Astrocyte (in vitro differentiated cells and primary cell): ENCODE measurements around the gene TTC24. TPM values are rescaled to one million over a fixed set of nuclear protein-coding genes. Genes with fewer than 3 reads are reported as not detected.

ENCODE experiments used
- DNase-seq: peaks from one replicate; pipeline ENCODE4 v3.0.0-alpha.2; 2010; ENCODE audit warnings: low read depth
- FAIRE-seq: peaks from 2 replicates; lab custom pipeline; 2011; peaks lifted over from hg19 to GRCh38; lab: Jason Lieb, UNC
- H2AFZ ChIP-seq: 2 replicates; pipeline ENCODE4 v1.6.0; 2012; ENCODE audit warnings: low read depth, low read length, inconsistent platforms
- H3K27ac ChIP-seq: 2 replicates; pipeline ENCODE4 v1.5.1; 2011; ENCODE audit warnings: low read depth, low read length, inconsistent platforms
- H3K27me3 ChIP-seq: 2 replicates; pipeline ENCODE4 v1.6.0; 2011; ENCODE audit warnings: low read length, inconsistent platforms; ENCODE audit not compliant: insufficient read depth
- H3K36me3 ChIP-seq: 2 replicates; pipeline ENCODE4 v1.5.1; 2011; ENCODE audit warnings: low read length, inconsistent platforms; ENCODE audit not compliant: insufficient read depth
- H3K4me1 ChIP-seq: 2 replicates; pipeline ENCODE4 v1.5.1; 2011; ENCODE audit warnings: low read length, inconsistent platforms; ENCODE audit not compliant: insufficient read depth
- H3K4me2 ChIP-seq: 2 replicates; pipeline ENCODE4 v1.6.0; 2012; ENCODE audit warnings: low read length, inconsistent platforms
- H3K4me3 ChIP-seq: 2 replicates; pipeline ENCODE4 v1.5.1; 2011; ENCODE audit warnings: low read depth, mild to moderate bottlenecking, low read length, inconsistent platforms; ENCODE audit not compliant: insufficient read depth
- H3K79me2 ChIP-seq: 2 replicates; pipeline ENCODE4 v1.6.0; 2012; ENCODE audit warnings: mild to moderate bottlenecking, low read length, inconsistent platforms; ENCODE audit not compliant: insufficient read depth
- H3K9ac ChIP-seq: 2 replicates; pipeline ENCODE4 v1.6.0; 2012; ENCODE audit warnings: mild to moderate bottlenecking, low read length, inconsistent platforms
- H3K9me3 ChIP-seq: 2 replicates; pipeline ENCODE4 v1.5.1; 2012; ENCODE audit warnings: low read depth, mild to moderate bottlenecking, low read length, inconsistent platforms; ENCODE audit not compliant: insufficient read depth
- H4K20me1 ChIP-seq: 2 replicates; pipeline ENCODE4 v1.6.0; 2012; ENCODE audit warnings: low read length, inconsistent platforms; ENCODE audit not compliant: insufficient read depth
- H3K27ac Mint-ChIP-seq: one replicate; pipeline ENCODE4 v1.8.0; 2021; ENCODE audit warnings: mild to moderate bottlenecking, mixed read lengths; ENCODE audit not compliant: unreplicated experiment
- H3K27me3 Mint-ChIP-seq: one replicate; pipeline ENCODE4 v1.8.0; 2021; ENCODE audit warnings: low read depth, mixed read lengths; ENCODE audit not compliant: unreplicated experiment
- H3K36me3 Mint-ChIP-seq: one replicate; pipeline ENCODE4 v1.8.0; 2021; ENCODE audit warnings: low read depth, mixed read lengths; ENCODE audit not compliant: unreplicated experiment
- H3K4me1 Mint-ChIP-seq: one replicate; pipeline ENCODE4 v1.8.0; 2021; ENCODE audit warnings: low read depth, mixed read lengths; ENCODE audit not compliant: unreplicated experiment
- H3K4me3 Mint-ChIP-seq: one replicate; pipeline ENCODE4 v1.8.0; 2021; ENCODE audit warnings: mild to moderate bottlenecking, moderate library complexity, mixed read lengths; ENCODE audit not compliant: unreplicated experiment
- H3K9me3 Mint-ChIP-seq: one replicate; pipeline ENCODE4 v1.8.0; 2021; ENCODE audit warnings: mild to moderate bottlenecking, mixed read lengths; ENCODE audit not compliant: unreplicated experiment
- CTCF ChIP-seq: IDR thresholded peaks from 2 replicates; pipeline ENCODE4 v1.5.1; 2011; ENCODE audit warnings: low read depth, mild to moderate bottlenecking, inconsistent platforms, low read length, moderate library complexity; ENCODE audit not compliant: insufficient read depth
- EZH2 ChIP-seq: IDR thresholded peaks from 2 replicates; pipeline ENCODE4 v1.6.1; 2012; ENCODE audit warnings: mild to moderate bottlenecking, low read length, inconsistent platforms; ENCODE audit not compliant: insufficient read depth
- total RNA-seq: library from RNA; stranded (reverse); gene quantifications from 2 replicates; pipeline ENCODE4 v1.2.1, GENCODE V29; 2021

TTC24 gene
- total RNA-seq, 1 donor from 2014 or later: not detected

DNA sequence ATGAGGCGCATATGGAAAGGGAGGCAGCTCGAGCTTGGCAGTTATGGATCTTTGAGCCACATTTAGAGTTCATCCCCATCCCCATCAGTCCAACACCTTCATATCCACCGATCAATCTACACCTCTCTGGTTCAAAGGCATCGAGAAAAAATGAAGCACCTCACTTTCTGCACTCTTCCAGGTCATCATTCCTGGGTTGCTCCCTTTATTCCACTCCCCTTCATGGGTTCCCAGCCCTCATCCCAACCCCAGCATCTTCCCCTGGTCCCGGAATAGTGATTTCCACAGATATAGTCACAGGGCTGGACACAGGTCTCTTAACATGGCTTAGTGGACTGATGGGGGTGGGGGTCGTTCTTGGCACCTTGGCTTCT, 40.0 kb downstream of the TTC24 start:
- Mint-ChIP-seq H3K27ac (no peak overlapping the region), H3K27me3 (peaks cover 44% of the 10 kb centered on the region)

GRCh38 chr1:156622581-156623297, 43.2 kb downstream of the TTC24 start:
- Mint-ChIP-seq H3K27ac (no peak overlapping the region), H3K27me3 (peaks cover 60% of the 10 kb centered on the region), H3K4me3 (peak overlapping the region; percentile 67), H3K4me1 (peaks cover 5% of the 10 kb centered on the region), H3K9me3 (no peaks in the 10 kb centered on the region), H3K36me3 (no peaks in the 10 kb centered on the region)
- no peaks in the 10 kb centered on the region for H3K79me2 ChIP-seq
- peaks cover 61% of the 10 kb centered on the region for H3K27me3 ChIP-seq
- H2AFZ ChIP-seq: no peak overlapping the region
- no peak overlapping the region for H3K4me2 ChIP-seq
- H3K4me1 ChIP-seq: peaks cover 6% of the 10 kb centered on the region
- TF ChIP-seq CTCF (no peak), EZH2 (no peak)
- no peaks in the 10 kb centered on the region for H3K36me3 ChIP-seq
- no peak overlapping the region for H3K4me3 ChIP-seq
- H3K27ac ChIP-seq: no peak overlapping the region
- FAIRE-seq (no peak), DNase-seq (no peak)
- H4K20me1 ChIP-seq: no peaks in the 10 kb centered on the region
- H3K9me3 ChIP-seq: no peaks in the 10 kb centered on the region
- H3K9ac ChIP-seq: no peak overlapping the region

More for the DNA sequence above, 40.0 kb downstream of the TTC24 start:
- Histone ChIP-seq H3K27me3 (peaks cover 49% of the 10 kb centered on the region), H4K20me1 (no peaks in the 10 kb centered on the region), H2AFZ (no peak overlapping the region), H3K79me2 (no peaks in the 10 kb centered on the region), H3K4me2 (no peak overlapping the region), H3K4me1 (no peaks in the 10 kb centered on the region), H3K36me3 (no peaks in the 10 kb centered on the region), H3K4me3 (no peak overlapping the region), H3K9me3 (no peaks in the 10 kb centered on the region), H3K27ac (no peak overlapping the region), H3K9ac (no peak overlapping the region)
- Mint-ChIP-seq H3K4me3 (no peak overlapping the region), H3K4me1 (peaks cover 11% of the 10 kb centered on the region), H3K9me3 (no peaks in the 10 kb centered on the region), H3K36me3 (no peaks in the 10 kb centered on the region)
- DNase-seq: no peak
- TF ChIP-seq EZH2 (peak; percentile 22), CTCF (no peak)
- FAIRE-seq: no peak
